ENCODE data around the gene OTOP3.

Gene OTOP3

GRCh38 chr17:74986206-74986576 is 50.5 kb downstream of the OTOP3 start:
- DNase-seq (ENCODE audit: low read depth, low spot score), result no peak
- in situ Hi-C loops (cut with HindIII; ENCODE audit: low sequenced_read_pairs), result no loop called here
- H3K4me3 ChIP-seq (ENCODE audit: low read depth, low read length), result no peak overlapping the region
- no peak for TF ChIP-seq CTCF (IDR thresholded peaks at IDR 0.05; ENCODE audit: low read depth, low read length)

DNA sequence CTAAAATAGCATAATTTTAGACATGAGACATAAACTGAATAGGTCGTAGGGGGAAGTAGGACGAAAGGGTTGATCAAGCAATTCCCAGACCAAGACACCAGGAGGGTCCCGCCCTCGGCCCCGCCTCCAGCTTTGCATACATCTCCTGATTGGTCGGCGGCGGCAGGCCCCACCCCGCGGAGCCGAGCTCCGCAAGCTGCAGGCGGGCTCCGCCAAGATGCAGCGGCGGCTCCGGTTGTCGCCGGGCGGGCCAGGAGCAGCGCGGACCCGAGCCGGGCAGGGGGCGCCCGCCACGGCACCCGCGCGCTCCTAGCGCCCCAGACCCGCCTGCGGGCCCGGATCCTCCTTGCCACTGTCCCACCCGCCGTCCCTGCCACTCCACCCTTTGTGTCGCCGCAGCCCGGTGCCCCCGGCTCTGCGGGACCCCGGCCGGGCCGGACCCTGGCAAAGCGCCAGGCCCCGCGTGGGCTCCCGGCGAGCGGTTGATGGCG is 51.8 kb downstream of the OTOP3 start, which contains the start of gene CDR2L:
CDR2L (plus strand) TSS at position 215 of the 491 bp plus-strand sequence. CDS start 412 bp downstream, outside the sequence.
- in situ Hi-C loops (cut with HindIII; ENCODE audit: low sequenced_read_pairs), result no loop called here
- peak; percentile 95 for DNase-seq (ENCODE audit: low read depth, low spot score)
- H3K4me3 ChIP-seq (ENCODE audit: low read depth, low read length), result peak within 1 kb of the TSS; percentile 71
- TF ChIP-seq CTCF (IDR thresholded peaks at IDR 0.05; ENCODE audit: low read depth, low read length), result no peak

- DNase-seq (ENCODE audit: low read depth, low spot score), result peak; percentile 78
- in situ Hi-C loops (cut with HindIII; ENCODE audit: low sequenced_read_pairs), result no loop called here
- peak; percentile 47 for TF ChIP-seq CTCF (IDR thresholded peaks at IDR 0.05; ENCODE audit: low read depth, low read length)
- H3K4me3 ChIP-seq (ENCODE audit: low read depth, low read length), result peak overlapping the region; percentile 71
Observed at GRCh38 chr17:74987909-74988711, 52.4 kb downstream of the OTOP3 start.

GRCh38 chr17:74990581-74991105 is 54.9 kb downstream of the OTOP3 start:
- no peak for DNase-seq (ENCODE audit: low read depth, low spot score)
- in situ Hi-C loops (cut with HindIII; ENCODE audit: low sequenced_read_pairs), result no loop called here
- TF ChIP-seq CTCF (IDR thresholded peaks at IDR 0.05; ENCODE audit: low read depth, low read length), result no peak
- H3K4me3 ChIP-seq (ENCODE audit: low read depth, low read length), result no peak overlapping the region

DNA sequence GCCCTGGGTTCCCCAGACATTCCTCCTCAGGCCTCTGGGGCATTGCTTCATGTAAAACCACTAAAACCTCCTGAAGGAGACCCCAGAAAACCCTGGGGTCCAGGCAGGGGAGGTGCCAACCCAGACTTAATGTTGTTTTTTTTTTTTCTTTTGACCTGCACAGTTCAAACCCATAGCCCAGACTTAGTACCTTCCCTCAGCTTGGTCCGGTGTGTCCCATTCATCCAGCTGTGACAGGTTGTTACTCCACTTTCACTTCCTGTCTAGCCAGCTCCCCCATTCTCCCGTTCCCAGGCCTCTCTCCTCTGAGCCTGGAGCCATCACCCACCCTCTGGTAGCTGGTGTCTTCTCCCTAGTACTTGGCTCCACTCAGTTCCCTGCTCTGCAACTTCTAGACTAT is 56.5 kb downstream of the OTOP3 start:
- in situ Hi-C loops (cut with HindIII; ENCODE audit: low sequenced_read_pairs), result no loop called here
- no peak for TF ChIP-seq CTCF (IDR thresholded peaks at IDR 0.05; ENCODE audit: low read depth, low read length)
- no peak for DNase-seq (ENCODE audit: low read depth, low spot score)
- no peak overlapping the region for H3K4me3 ChIP-seq (ENCODE audit: low read depth, low read length)

DNA sequence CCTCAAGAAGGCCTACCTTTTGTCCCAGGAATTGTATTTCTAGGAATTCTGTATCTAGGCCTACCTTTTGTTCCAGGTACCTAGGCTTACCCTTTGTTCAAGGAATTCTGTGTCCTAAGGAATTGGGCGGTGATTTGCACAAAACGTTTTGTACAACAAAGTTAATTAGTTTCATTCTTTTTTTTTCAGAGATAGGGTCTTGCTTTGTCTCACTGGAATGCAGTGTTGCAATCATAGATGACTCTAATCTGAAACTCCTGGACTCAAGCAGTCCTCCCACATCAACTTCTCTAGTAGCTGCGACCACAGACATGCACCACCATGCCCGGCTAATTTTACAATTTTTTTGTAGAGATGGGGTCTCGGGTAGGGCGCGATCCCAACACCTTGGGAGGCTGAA is 58.7 kb downstream of the OTOP3 start:
- TF ChIP-seq CTCF (IDR thresholded peaks at IDR 0.05; ENCODE audit: low read depth, low read length), result no peak
- no peak for DNase-seq (ENCODE audit: low read depth, low spot score)
- no peak overlapping the region for H3K4me3 ChIP-seq (ENCODE audit: low read depth, low read length)
- in situ Hi-C loops (cut with HindIII; ENCODE audit: low sequenced_read_pairs), result no loop called here
